ENCODE results near the gene MEIOC. TPM values are rescaled to one million over a fixed set of nuclear protein-coding genes. Genes with fewer than 3 reads are reported as not detected.
"Not testable (repeated sequence)": the region's sequence is repeated elsewhere in the genome, so short reads cannot be mapped to it uniquely, and the experiment has no call there.

The MEIOC gene
- total RNA-seq (ENCODE audit: insufficient read depth, low replicate concordance), result 8.9 TPM

GRCh38 chr17:44655983-44656710 lies at the start of gene MEIOC:
TSS of gene MEIOC (plus strand) at chr17:44656468. CDS start at chr17:44656614, 146 bp downstream.
- no peak for DNase-seq (ENCODE audit: low spot score)

- DNase-seq (ENCODE audit: low spot score), result no peak
These were observed 49.6 kb upstream of the MEIOC start for GRCh38 chr17:44606658-44607057.

GRCh38 chr17:44607836-44608690 lies 48.2 kb upstream of the MEIOC start:
- peak; percentile 74 for DNase-seq (ENCODE audit: low spot score)

GRCh38 chr17:44608727-44609435 lies 47.4 kb upstream of the MEIOC start:
- no peak for DNase-seq (ENCODE audit: low spot score)

- no peak for DNase-seq (ENCODE audit: low spot score)
These were observed 45.9 kb upstream of the MEIOC start for GRCh38 chr17:44610331-44610730.

GRCh38 chr17:44610871-44611270 lies 45.4 kb upstream of the MEIOC start:
- DNase-seq (ENCODE audit: low spot score), result peak; percentile 47

- no peak for DNase-seq (ENCODE audit: low spot score)
These were observed 41.4 kb upstream of the MEIOC start for GRCh38 chr17:44614862-44615261.

- not testable (repeated sequence) for DNase-seq (ENCODE audit: low spot score)
These were observed 37.6 kb upstream of the MEIOC start for GRCh38 chr17:44618652-44619051.

GRCh38 chr17:44623070-44623725 lies 33.1 kb upstream of the MEIOC start:
- no peak for DNase-seq (ENCODE audit: low spot score)

GRCh38 chr17:44627513-44628242 lies 28.6 kb upstream of the MEIOC start:
- DNase-seq (ENCODE audit: low spot score), result peak; percentile 70

GRCh38 chr17:44628243-44629188 lies 27.8 kb upstream of the MEIOC start:
- DNase-seq (ENCODE audit: low spot score), result peak; percentile 92

- no peak for DNase-seq (ENCODE audit: low spot score)
These were observed 27.0 kb upstream of the MEIOC start for GRCh38 chr17:44629314-44629713.

- peak; percentile 11 for DNase-seq (ENCODE audit: low spot score)
These were observed 25.6 kb upstream of the MEIOC start for GRCh38 chr17:44630703-44631102.

- no peak for DNase-seq (ENCODE audit: low spot score)
These were observed 22.3 kb upstream of the MEIOC start for GRCh38 chr17:44633998-44634397.

- DNase-seq (ENCODE audit: low spot score), result not testable (repeated sequence)
These were observed 21.9 kb upstream of the MEIOC start for GRCh38 chr17:44634401-44634800.

- peak; percentile 69 for DNase-seq (ENCODE audit: low spot score)
These were observed 19.7 kb upstream of the MEIOC start for GRCh38 chr17:44636562-44636961.

- no peak for DNase-seq (ENCODE audit: low spot score)
These were observed 19.2 kb upstream of the MEIOC start for GRCh38 chr17:44637066-44637465.

- DNase-seq (ENCODE audit: low spot score), result peak; percentile 86
These were observed 13.4 kb upstream of the MEIOC start for GRCh38 chr17:44642834-44643233.

- no peak for DNase-seq (ENCODE audit: low spot score)
These were observed 10.9 kb upstream of the MEIOC start for GRCh38 chr17:44645341-44645740.

- no peak for DNase-seq (ENCODE audit: low spot score)
These were observed 10.0 kb upstream of the MEIOC start for GRCh38 chr17:44646280-44646679.

Measured in umbilical cord (tissue), 2 donors.